Keratinocyte (primary cell): Measurements from ENCODE around the gene ZDHHC6.

Experiments used
- CTCF ChIP-seq, 3 experiments: IDR thresholded peaks in 1 of 3; conservative IDR thresholded peaks in 1 of 3; optimal IDR thresholded peaks in 1 of 3; 2 replicates in 2 of 3; 3 replicates in 1 of 3; pipeline versions ENCODE3 to v1.5.1; 2011; ENCODE audit warnings: low read length in 3 of 3, mild to moderate bottlenecking in 3 of 3, moderate library complexity in 2 of 3, control low read depth in 1 of 3, inconsistent platforms in 1 of 3; ENCODE audit not compliant: insufficient read depth in 2 of 3; ENCODE audit errors: extremely low read depth in 1 of 3
- EZH2 ChIP-seq: IDR thresholded peaks from one replicate; pipeline ENCODE4 v1.6.1; 2012; ENCODE audit warnings: inconsistent platforms, mild to moderate bottlenecking, low read length, moderate library complexity

GRCh38 chr10:112412696-112413095 lies 34.0 kb downstream of the ZDHHC6 start:
- no peak for TF ChIP-seq CTCF (optimal IDR thresholded peaks at IDR 0.05 in 1 of 3, IDR thresholded peaks at IDR 0.05 in 1 of 3, conservative IDR thresholded peaks at IDR 0.05 in 1 of 3; ENCODE audit: extremely low read depth in 1 of 3, insufficient read depth in 2 of 3, low read length in 3 of 3)
- TF ChIP-seq EZH2 = no peak
